ENCODE data around the gene PPP6R3. TPM values are rescaled to one million over a fixed set of nuclear protein-coding genes. Genes with fewer than 3 reads are reported as not detected.

Gene PPP6R3
- total RNA-seq, 1 experiment from 2014 or later, result 163 TPM

- in situ Hi-C loops (cut with HindIII; ENCODE audit: low pct_unique_long_range_greater_than_20kb, low sequenced_read_pairs), result no loop called here
- H3K4me3 ChIP-seq (ENCODE audit: low read depth in 2 of 2, low read length in 2 of 2), result no peak overlapping the region
- TF ChIP-seq, protein P1, sequence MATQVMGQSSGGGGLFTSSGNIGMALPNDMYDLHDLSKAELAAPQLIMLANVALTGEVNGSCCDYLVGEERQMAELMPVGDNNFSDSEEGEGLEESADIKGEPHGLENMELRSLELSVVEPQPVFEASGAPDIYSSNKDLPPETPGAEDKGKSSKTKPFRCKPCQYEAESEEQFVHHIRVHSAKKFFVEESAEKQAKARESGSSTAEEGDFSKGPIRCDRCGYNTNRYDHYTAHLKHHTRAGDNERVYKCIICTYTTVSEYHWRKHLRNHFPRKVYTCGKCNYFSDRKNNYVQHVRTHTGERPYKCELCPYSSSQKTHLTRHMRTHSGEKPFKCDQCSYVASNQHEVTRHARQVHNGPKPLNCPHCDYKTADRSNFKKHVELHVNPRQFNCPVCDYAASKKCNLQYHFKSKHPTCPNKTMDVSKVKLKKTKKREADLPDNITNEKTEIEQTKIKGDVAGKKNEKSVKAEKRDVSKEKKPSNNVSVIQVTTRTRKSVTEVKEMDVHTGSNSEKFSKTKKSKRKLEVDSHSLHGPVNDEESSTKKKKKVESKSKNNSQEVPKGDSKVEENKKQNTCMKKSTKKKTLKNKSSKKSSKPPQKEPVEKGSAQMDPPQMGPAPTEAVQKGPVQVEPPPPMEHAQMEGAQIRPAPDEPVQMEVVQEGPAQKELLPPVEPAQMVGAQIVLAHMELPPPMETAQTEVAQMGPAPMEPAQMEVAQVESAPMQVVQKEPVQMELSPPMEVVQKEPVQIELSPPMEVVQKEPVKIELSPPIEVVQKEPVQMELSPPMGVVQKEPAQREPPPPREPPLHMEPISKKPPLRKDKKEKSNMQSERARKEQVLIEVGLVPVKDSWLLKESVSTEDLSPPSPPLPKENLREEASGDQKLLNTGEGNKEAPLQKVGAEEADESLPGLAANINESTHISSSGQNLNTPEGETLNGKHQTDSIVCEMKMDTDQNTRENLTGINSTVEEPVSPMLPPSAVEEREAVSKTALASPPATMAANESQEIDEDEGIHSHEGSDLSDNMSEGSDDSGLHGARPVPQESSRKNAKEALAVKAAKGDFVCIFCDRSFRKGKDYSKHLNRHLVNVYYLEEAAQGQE (IDR thresholded peaks at IDR 0.05; ENCODE audit: insufficient read depth in 1 of 2, low read depth in 2 of 2, low read length in 1 of 2), result no peak
- TF ChIP-seq POLR2AphosphoS5 (IDR thresholded peaks at IDR 0.05; ENCODE audit: low read depth, low read length), result no peak
- TF ChIP-seq, protein P2, sequence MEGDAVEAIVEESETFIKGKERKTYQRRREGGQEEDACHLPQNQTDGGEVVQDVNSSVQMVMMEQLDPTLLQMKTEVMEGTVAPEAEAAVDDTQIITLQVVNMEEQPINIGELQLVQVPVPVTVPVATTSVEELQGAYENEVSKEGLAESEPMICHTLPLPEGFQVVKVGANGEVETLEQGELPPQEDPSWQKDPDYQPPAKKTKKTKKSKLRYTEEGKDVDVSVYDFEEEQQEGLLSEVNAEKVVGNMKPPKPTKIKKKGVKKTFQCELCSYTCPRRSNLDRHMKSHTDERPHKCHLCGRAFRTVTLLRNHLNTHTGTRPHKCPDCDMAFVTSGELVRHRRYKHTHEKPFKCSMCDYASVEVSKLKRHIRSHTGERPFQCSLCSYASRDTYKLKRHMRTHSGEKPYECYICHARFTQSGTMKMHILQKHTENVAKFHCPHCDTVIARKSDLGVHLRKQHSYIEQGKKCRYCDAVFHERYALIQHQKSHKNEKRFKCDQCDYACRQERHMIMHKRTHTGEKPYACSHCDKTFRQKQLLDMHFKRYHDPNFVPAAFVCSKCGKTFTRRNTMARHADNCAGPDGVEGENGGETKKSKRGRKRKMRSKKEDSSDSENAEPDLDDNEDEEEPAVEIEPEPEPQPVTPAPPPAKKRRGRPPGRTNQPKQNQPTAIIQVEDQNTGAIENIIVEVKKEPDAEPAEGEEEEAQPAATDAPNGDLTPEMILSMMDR (IDR thresholded peaks at IDR 0.05), result no peak
- no peak for TF ChIP-seq SIN3A (IDR thresholded peaks at IDR 0.05; ENCODE audit: borderline replicate concordance, insufficient read depth, low read depth, low read length)
- no peak for TF ChIP-seq TCF7L2 (IDR thresholded peaks at IDR 0.05; ENCODE audit: low read depth, low read length)
- no peaks in the 10 kb centered on the region for H3K9me3 ChIP-seq (ENCODE audit: control insufficient read depth, insufficient read depth, low read depth, low read length)
- no peak for ATAC-seq
- no peak for DNase-seq (ENCODE audit: low read depth, low spot score)
- no peak overlapping the region for H3K27ac ChIP-seq (ENCODE audit: low read length)
- no peaks in the 10 kb centered on the region for H3K4me1 ChIP-seq (ENCODE audit: control insufficient read depth, insufficient read depth, low read length)
- no TSS peak for BruUV-seq (replicated peaks)
- H3K27me3 ChIP-seq (ENCODE audit: control insufficient read depth, insufficient read depth, low read length), result no peaks in the 10 kb centered on the region
- ChIA-PET CTCF (no interaction called here), POLR2A (no interaction called here)
- H3K36me3 ChIP-seq (ENCODE audit: control insufficient read depth, insufficient read depth, low read length), result peaks cover 4% of the 10 kb centered on the region; the same call in 1 of the 2 replicates
- intact Hi-C loops (cut with micrococcal nuclease; ENCODE audit: unreplicated experiment), result no loop called here
Observed at GRCh38 chr11:68416070-68416578, 44.4 kb upstream of the PPP6R3 start.

DNA sequence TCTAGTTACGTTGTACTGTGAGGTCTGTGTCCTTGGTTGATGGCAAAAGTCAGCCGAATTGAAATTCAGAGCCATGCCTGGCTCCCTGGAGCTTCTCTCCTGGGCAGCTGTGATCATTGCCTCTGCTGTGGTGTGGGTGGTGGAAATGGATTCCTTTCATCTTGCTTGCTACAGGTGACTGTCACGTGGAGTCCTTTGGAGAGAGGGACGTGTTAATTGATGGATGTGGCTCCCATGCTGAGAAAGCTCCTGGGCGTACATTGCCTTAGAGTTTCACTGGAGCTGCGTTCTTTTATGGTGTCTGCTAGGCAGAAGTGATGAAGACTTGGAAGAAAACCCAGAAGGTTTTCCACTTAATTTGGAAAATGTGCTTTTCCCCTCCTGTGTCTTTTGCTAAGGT lies 41.9 kb upstream of the PPP6R3 start:
- H3K4me1 ChIP-seq (ENCODE audit: control insufficient read depth, insufficient read depth, low read length), result no peaks in the 10 kb centered on the region
- POLR2A ChIA-PET, result no interaction called here
- intact Hi-C loops (cut with micrococcal nuclease; ENCODE audit: unreplicated experiment) (no loop called here), in situ Hi-C loops (cut with HindIII; ENCODE audit: low pct_unique_long_range_greater_than_20kb, low sequenced_read_pairs) (no loop called here)
- CTCF ChIA-PET, result no interaction called here
- TF ChIP-seq SIN3A (IDR thresholded peaks at IDR 0.05; ENCODE audit: borderline replicate concordance, insufficient read depth, low read depth, low read length) (no peak), POLR2AphosphoS5 (IDR thresholded peaks at IDR 0.05; ENCODE audit: low read depth, low read length) (no peak), TCF7L2 (IDR thresholded peaks at IDR 0.05; ENCODE audit: low read depth, low read length) (no peak)
- TF ChIP-seq, protein P1 (IDR thresholded peaks at IDR 0.05; ENCODE audit: insufficient read depth in 1 of 2, low read depth in 2 of 2, low read length in 1 of 2), result no peak
- TF ChIP-seq, protein P2 (IDR thresholded peaks at IDR 0.05), result no peak
- H3K36me3 ChIP-seq (ENCODE audit: control insufficient read depth, insufficient read depth, low read length), result peaks cover 4% of the 10 kb centered on the region; the same call in 1 of the 2 replicates
- H3K27ac ChIP-seq (ENCODE audit: low read length), result no peak overlapping the region
- no peak for DNase-seq (ENCODE audit: low read depth, low spot score)
- H3K27me3 ChIP-seq (ENCODE audit: control insufficient read depth, insufficient read depth, low read length), result no peaks in the 10 kb centered on the region
- BruUV-seq (replicated peaks), result no TSS peak
- no peaks in the 10 kb centered on the region for H3K9me3 ChIP-seq (ENCODE audit: control insufficient read depth, insufficient read depth, low read depth, low read length)
- no peak overlapping the region for H3K4me3 ChIP-seq (ENCODE audit: low read depth in 2 of 2, low read length in 2 of 2)
- no peak for ATAC-seq

Data from Panc1 (cell line).